Left lung (tissue), 10 donors: ENCODE results near the gene ABCA7. TPM values are rescaled to one million over a fixed set of nuclear protein-coding genes. Genes with fewer than 3 reads are reported as not detected.

Experiments
- ATAC-seq: fragments of 200-7000 bp; cut with Tn5 transposase; one replicate; pipeline ENCODE4 v1.9.1; 2020; ENCODE audit warnings: moderate library complexity
- DNase-seq, 4 donors: peaks; one replicate each; pipeline ENCODE4 v3.0.0-alpha.2; 2013 to 2020
- H3K27ac ChIP-seq, 2 donors: fragments of 200-600 bp; sonication (generic) in 1 of 2; one replicate each; pipeline versions ENCODE4 v1.5.0 to v1.8.0; 2020 to 2021
- H3K27me3 ChIP-seq, 2 donors: fragments of 200-600 bp; sonication (generic) in 1 of 2; one replicate each; pipeline versions ENCODE4 v1.5.0 to v1.8.0; 2020 to 2021
- H3K36me3 ChIP-seq, 2 donors: fragments of 200-600 bp; sonication (generic) in 1 of 2; one replicate each; pipeline versions ENCODE4 v1.5.0 to v1.8.0; 2020 to 2021
- H3K4me1 ChIP-seq, 2 donors: fragments of 200-600 bp; one replicate each; pipeline ENCODE4 v1.8.0; 2021
- H3K4me3 ChIP-seq, 2 donors: fragments of 200-600 bp; sonication (generic) in 1 of 2; one replicate each; pipeline versions ENCODE4 v1.5.0 to v1.8.0; 2020 to 2021; ENCODE audit warnings: mild to moderate bottlenecking in 1 of 2
- H3K9me3 ChIP-seq, 2 donors: fragments of 200-600 bp; sonication (generic) in 1 of 2; one replicate each; pipeline versions ENCODE4 v1.5.0 to v1.8.0; 2020 to 2021
- intact Hi-C, 2 donors: fragments of 100-400 bp; cut with DNase I; formaldehyde crosslinking; loops; one replicate each; pipeline versions ENCODE4 v1.11.2 to v1.14.2; 2022
- polyA plus RNA-seq, 6 donors: library from polyadenylated mRNA; unstranded; fragments of 120-200 nt; gene quantifications; one replicate each; pipeline ENCODE4 v1.2.1, GENCODE V29; 2013; ENCODE audit not compliant: insufficient read length in 6 of 6
- total RNA-seq, 2 donors: library from RNA; stranded (reverse); fragmentation: NEBNext Ultra II Directional; extraction: Animal tissue kit (Norgen Biotek cat#: 25700); gene quantifications; one replicate each; pipeline ENCODE4 v1.2.1, GENCODE V29; 2021
- TF ChIP-seq, protein P1 (sequence below), 2 donors: fragments of 200-600 bp; sonication (generic) in 1 of 2; IDR thresholded peaks; one replicate each; pipeline versions ENCODE4 v1.5.0 to v1.8.0; 2021; ENCODE audit warnings: antibody characterized with exemption in 2 of 2
- donor health status: DM: no; HTN: yes; CAD: no.
- donor health status: DM: no; HTN: no; CAD: no.

Gene ABCA7
- total and polyA plus RNA-seq, 8 donors, result 3.3 to 52.2 (median 4.9) TPM

DNA sequence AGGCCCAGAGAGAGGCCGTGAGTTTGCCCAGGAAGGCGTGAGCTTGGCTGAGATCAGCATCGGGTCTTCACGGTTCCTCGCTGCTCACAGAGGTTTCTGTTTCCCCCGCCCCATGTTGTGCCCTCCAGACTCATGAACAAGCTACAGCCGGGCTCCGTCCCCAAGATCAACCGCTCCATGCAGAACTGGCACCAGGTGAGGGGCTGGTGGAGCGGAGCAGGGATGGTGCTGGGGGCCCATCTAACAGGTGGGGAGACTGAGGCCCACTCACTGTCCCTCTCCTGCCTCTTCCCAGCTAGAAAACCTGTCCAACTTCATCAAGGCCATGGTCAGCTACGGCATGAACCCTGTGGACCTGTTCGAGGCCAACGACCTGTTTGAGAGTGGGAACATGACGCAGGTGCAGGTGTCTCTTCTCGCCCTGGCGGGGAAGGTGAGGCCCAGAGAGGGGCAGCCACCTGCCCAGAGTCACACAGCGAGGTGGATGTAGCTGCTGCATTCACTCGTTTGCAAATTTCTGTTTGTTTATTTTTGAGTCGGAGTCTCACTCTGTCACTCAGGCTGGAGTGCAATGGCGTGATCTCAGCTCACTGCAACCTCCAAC is 7.5 kb upstream of the ABCA7 start:
- Histone ChIP-seq H3K27me3 (no peaks in the 10 kb centered on the region), H3K4me3 (no peak overlapping the region), H3K4me1 (peaks cover 0 to 42% of the 10 kb centered on the region in 2 donors), H3K36me3 (peaks cover 0 to 61% of the 10 kb centered on the region in 2 donors), H3K9me3 (no peaks in the 10 kb centered on the region), H3K27ac (no peak overlapping the region)
- intact Hi-C loops, result no loop called here
- ATAC-seq, result no peak
- peak in 1 of 4 donors; percentile 49 for DNase-seq
- TF ChIP-seq, protein P1, sequence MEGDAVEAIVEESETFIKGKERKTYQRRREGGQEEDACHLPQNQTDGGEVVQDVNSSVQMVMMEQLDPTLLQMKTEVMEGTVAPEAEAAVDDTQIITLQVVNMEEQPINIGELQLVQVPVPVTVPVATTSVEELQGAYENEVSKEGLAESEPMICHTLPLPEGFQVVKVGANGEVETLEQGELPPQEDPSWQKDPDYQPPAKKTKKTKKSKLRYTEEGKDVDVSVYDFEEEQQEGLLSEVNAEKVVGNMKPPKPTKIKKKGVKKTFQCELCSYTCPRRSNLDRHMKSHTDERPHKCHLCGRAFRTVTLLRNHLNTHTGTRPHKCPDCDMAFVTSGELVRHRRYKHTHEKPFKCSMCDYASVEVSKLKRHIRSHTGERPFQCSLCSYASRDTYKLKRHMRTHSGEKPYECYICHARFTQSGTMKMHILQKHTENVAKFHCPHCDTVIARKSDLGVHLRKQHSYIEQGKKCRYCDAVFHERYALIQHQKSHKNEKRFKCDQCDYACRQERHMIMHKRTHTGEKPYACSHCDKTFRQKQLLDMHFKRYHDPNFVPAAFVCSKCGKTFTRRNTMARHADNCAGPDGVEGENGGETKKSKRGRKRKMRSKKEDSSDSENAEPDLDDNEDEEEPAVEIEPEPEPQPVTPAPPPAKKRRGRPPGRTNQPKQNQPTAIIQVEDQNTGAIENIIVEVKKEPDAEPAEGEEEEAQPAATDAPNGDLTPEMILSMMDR (IDR thresholded peaks at IDR 0.05), result no peak

DNA sequence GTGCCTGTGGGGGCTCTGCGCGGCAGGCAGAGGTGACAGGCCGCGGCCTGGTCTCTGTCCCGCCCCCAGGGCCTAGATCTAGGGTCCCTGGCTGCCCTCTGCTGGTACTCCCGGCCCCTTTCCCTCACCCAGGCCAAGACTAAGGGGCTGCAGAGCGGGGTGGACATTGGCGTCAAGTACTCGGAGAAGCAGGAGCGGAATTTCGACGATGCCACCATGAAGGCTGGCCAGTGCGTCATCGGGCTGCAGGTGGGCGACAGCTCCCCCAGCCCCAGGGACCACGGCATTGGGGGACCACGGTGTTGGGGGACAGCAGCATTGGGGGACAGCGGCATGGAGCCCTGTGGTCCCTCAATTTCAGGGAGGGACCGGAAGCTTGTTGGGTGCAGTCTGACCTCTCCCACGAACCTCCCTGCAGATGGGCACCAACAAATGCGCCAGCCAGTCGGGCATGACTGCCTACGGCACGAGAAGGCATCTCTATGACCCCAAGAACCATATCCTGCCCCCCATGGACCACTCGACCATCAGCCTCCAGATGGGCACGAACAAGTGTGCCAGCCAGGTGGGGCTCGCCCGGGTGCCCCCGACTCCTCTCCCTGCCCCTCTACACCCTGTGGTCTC is 3.8 kb upstream of the ABCA7 start:
- Histone ChIP-seq H3K4me1 (peaks cover 8 to 50% of the 10 kb centered on the region in 2 donors), H3K36me3 (peaks cover 0 to 60% of the 10 kb centered on the region in 2 donors), H3K27me3 (no peaks in the 10 kb centered on the region), H3K9me3 (no peaks in the 10 kb centered on the region), H3K4me3 (no peak overlapping the region), H3K27ac (no peak overlapping the region)
- TF ChIP-seq, protein P1 (IDR thresholded peaks at IDR 0.05), result no peak
- ATAC-seq (no peak), DNase-seq (peak in 1 of 4 donors; percentile 68)
- intact Hi-C loops, result no loop called here

GRCh38 chr19:1037621-1038064 is 2.3 kb upstream of the ABCA7 start:
- peak overlapping the region; percentile 67 to 94 for H3K27ac ChIP-seq
- peak in 1 of 4 donors; percentile 83 for DNase-seq

GRCh38 chr19:1038978-1039645 is 795 bp upstream of the ABCA7 start:
- ATAC-seq, result no peak
- intact Hi-C loops, result no loop called here
- Histone ChIP-seq H3K27ac (peak overlapping the region; percentile 9 to 94), H3K27me3 (no peaks in the 10 kb centered on the region), H3K9me3 (no peaks in the 10 kb centered on the region), H3K36me3 (peaks cover 0 to 55% of the 10 kb centered on the region in 2 donors), H3K4me1 (peaks cover 15 to 62% of the 10 kb centered on the region in 2 donors), H3K4me3 (peak overlapping the region in 1 of 2 donors; percentile 68)
- DNase-seq, result peak in 1 of 4 donors; percentile 57
- TF ChIP-seq, protein P1 (IDR thresholded peaks at IDR 0.05), result no peak

More at GRCh38 chr19:1037621-1038064, 2.3 kb upstream of the ABCA7 start:
- H3K36me3 ChIP-seq, result peaks cover 0 to 57% of the 10 kb centered on the region in 2 donors
- no peak for ATAC-seq
- no peaks in the 10 kb centered on the region for H3K27me3 ChIP-seq
- intact Hi-C loops, result no loop called here
- no peaks in the 10 kb centered on the region for H3K9me3 ChIP-seq
- H3K4me1 ChIP-seq, result peaks cover 15 to 62% of the 10 kb centered on the region in 2 donors
- TF ChIP-seq, protein P1 (IDR thresholded peaks at IDR 0.05), result no peak
- peak overlapping the region in 1 of 2 donors; percentile 68 for H3K4me3 ChIP-seq
